Cardiac septum (tissue), 1 donor: ENCODE measurements around the gene CRELD2. TPM values are rescaled to one million over a fixed set of nuclear protein-coding genes. Genes with fewer than 3 reads are reported as not detected.
A peak's percentile ranks its signal among the peaks of the same experiment; 100 is the strongest.

Experiments used
- DNase-seq: peaks from one replicate; pipeline ENCODE4 v3.0.0-alpha.2; 2020; ENCODE audit warnings: low spot score
- intact Hi-C: fragments of 100-400 bp; cut with DNase I; formaldehyde crosslinking; loops from one replicate; pipeline ENCODE4 v1.14.0; 2022
- microRNA-seq: library from miRNA; unstranded; fragments of <30 nt; microRNA quantifications from one replicate; pipeline ENCODE4 v1.2.0, GENCODE V29; 2020
- total RNA-seq: library from RNA; stranded (reverse); fragmentation: NEBNext Ultra II Directional; extraction: Animal tissue kit (Norgen Biotek cat#: 25700); gene quantifications from one replicate; pipeline ENCODE4 v1.2.1, GENCODE V29; 2021
- donor health status: DM: no; HTN: no; CAD: no.

CRELD2 gene
- total RNA-seq, 1 donor from 2014 or later = 32.9 TPM

GRCh38 chr22:49971232-49972162, 53.1 kb downstream of the CRELD2 start:
- intact Hi-C loops = loop anchor here (2.0 kb wide), 1 partner anchor 35 kb away; no protein-coding TSS in a partner anchor

GRCh38 chr22:49972163-49973017, 54.0 kb downstream of the CRELD2 start:
- peak; percentile 73 for DNase-seq
- intact Hi-C loops = no loop called here

More at GRCh38 chr22:49971232-49972162, 53.1 kb downstream of the CRELD2 start:
- peak; percentile 92 for DNase-seq

- DNase-seq = no peak
- intact Hi-C loops = no loop called here
These were observed 54.9 kb downstream of the CRELD2 start for GRCh38 chr22:49973018-49973961.

GRCh38 chr22:49975543-49976389, 57.3 kb downstream of the CRELD2 start:
- intact Hi-C loops = no loop called here
- peak; percentile 59 for DNase-seq

- peak; percentile 27 for DNase-seq
- intact Hi-C loops = no loop called here
These were observed 58.2 kb downstream of the CRELD2 start for GRCh38 chr22:49976439-49977175.

Small RNAs within 50 kb of the gene (microRNA-seq; reads per million reads assigned to microRNA genes)
- not detected for gene MIR6821

Other genes with a start within 250 kb of the CRELD2 start
- gene BRD1, start 90.8 kb upstream of the CRELD2 start, total RNA-seq = 18.0 TPM
- 6.2 TPM for gene ZBED4, start 64.8 kb upstream of the CRELD2 start, total RNA-seq
- gene ALG12, start 196 bp upstream of the CRELD2 start, total RNA-seq = 14.3 TPM
- 31.3 TPM for gene PIM3, start 42.1 kb downstream of the CRELD2 start, total RNA-seq
- not detected for gene IL17REL, start 94.1 kb downstream of the CRELD2 start, total RNA-seq
- gene TTLL8, start 139.7 kb downstream of the CRELD2 start, total RNA-seq = not detected
- gene MLC1, start 166.8 kb downstream of the CRELD2 start, total RNA-seq = 0.13 TPM
- 0.46 TPM for gene MOV10L1, start 171.4 kb downstream of the CRELD2 start, total RNA-seq